Measurements from ENCODE around the gene DHX32. TPM values are rescaled to one million over a fixed set of nuclear protein-coding genes. Genes with fewer than 3 reads are reported as not detected.

Gene DHX32
- total RNA-seq, 2 donors from 2014 or later = 25.1 to 44.5 TPM

DNA sequence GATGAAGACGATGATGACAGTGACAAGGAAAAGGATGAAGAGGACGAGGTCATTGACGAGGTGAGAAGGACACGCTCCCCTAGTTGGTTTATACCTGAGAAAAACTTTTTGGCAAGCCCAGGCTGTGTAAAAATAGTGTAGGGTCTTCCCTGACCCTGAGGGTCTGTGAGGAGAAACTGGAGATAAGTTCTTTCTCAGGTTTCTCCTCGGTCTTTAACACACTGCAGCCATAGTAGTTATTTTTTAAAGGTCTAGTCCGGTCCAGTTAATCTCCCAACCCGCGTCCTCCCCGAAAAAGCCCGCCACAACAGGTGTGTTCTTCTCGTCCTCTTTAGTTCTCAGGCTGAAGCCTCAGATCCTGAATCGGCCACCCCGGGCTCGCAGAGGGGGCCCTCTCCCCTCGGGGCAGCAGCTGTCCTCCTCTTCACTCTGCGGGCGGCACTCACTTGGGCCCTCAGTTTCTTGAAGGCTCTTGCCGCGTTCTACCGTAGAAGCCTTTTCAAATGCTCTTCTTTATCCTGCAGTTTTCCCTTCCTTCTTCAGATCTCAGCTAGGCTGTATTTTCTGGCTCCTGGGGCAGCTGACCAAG, 57.3 kb downstream of the DHX32 start:
- peaks cover 0 to 32% of the 10 kb centered on the region in 2 donors for H3K4me1 ChIP-seq
- TF ChIP-seq, protein P1, sequence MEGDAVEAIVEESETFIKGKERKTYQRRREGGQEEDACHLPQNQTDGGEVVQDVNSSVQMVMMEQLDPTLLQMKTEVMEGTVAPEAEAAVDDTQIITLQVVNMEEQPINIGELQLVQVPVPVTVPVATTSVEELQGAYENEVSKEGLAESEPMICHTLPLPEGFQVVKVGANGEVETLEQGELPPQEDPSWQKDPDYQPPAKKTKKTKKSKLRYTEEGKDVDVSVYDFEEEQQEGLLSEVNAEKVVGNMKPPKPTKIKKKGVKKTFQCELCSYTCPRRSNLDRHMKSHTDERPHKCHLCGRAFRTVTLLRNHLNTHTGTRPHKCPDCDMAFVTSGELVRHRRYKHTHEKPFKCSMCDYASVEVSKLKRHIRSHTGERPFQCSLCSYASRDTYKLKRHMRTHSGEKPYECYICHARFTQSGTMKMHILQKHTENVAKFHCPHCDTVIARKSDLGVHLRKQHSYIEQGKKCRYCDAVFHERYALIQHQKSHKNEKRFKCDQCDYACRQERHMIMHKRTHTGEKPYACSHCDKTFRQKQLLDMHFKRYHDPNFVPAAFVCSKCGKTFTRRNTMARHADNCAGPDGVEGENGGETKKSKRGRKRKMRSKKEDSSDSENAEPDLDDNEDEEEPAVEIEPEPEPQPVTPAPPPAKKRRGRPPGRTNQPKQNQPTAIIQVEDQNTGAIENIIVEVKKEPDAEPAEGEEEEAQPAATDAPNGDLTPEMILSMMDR (IDR thresholded peaks at IDR 0.05) = no peak
- H3K9me3 ChIP-seq = no peaks in the 10 kb centered on the region
- H3K27ac ChIP-seq = peak overlapping the region; percentile 80 to 88
- no peaks in the 10 kb centered on the region for H3K27me3 ChIP-seq
- peaks cover 28% of the 10 kb centered on the region for H3K36me3 ChIP-seq
- H3K4me3 ChIP-seq = peak overlapping the region; percentile 85 to 98
- DNase-seq (ENCODE audit: low spot score) = no peak

DNA sequence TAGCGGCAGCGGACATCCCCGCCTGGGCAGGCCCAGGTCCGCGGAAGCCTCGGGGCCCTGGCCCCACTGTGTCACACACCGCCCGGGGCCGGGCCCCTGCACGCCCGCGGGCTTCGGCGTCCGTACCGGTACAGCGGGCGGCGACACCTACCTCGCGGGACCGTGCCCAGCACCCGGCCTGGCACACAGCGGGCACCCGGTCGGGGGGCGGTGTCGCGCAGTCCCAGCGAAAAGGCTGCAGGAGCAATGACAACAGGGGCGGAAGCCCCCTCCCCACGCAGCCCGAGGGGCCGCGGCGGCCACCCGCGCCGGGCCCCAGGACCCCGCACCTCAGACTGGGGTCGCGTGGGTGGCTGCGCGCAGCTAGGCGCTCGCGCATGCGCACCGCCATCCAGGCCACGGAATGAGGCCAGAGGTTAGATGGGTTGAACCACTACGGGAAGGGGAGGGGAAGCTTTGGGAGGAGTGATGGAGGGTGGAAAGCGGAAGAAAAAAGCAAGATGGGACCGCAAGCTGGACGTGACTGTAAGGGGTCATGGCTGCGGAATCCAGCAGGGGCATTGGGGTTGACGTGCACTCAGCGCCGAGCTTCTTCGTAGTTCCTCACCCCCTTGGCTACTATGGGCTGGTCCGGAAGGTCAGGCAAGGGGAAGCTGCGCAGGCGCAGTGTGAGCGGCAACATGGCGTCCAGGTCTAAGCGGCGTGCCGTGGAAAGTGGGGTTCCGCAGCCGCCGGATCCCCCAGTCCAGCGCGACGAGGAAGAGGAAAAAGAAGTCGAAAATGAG, 58.0 kb downstream of the DHX32 start, which contains the start of the genes BCCIP and UROS:
Gene BCCIP, plus strand, starts transcription at position 669 of the 785 bp plus-strand sequence. Its CDS starts 12 bp downstream, at position 681.
Gene UROS, minus strand, starts transcription at position 381 of the 785 bp plus-strand sequence. CDS start 6,759 bp downstream, outside the sequence.
- Histone ChIP-seq H3K4me3 (peak within 1 kb of the TSS; percentile 85 to 98), H3K27me3 (no peaks in the 10 kb centered on the region), H3K36me3 (peaks cover 21% of the 10 kb centered on the region), H3K4me1 (peaks cover 0 to 32% of the 10 kb centered on the region in 2 donors), H3K27ac (peak within 1 kb of the TSS; percentile 80 to 88), H3K9me3 (no peaks in the 10 kb centered on the region)
- peak; percentile 89 for DNase-seq (ENCODE audit: low spot score)
- TF ChIP-seq, protein P1 (IDR thresholded peaks at IDR 0.05) = peak in 1 of 2 donors; percentile 46

DNA sequence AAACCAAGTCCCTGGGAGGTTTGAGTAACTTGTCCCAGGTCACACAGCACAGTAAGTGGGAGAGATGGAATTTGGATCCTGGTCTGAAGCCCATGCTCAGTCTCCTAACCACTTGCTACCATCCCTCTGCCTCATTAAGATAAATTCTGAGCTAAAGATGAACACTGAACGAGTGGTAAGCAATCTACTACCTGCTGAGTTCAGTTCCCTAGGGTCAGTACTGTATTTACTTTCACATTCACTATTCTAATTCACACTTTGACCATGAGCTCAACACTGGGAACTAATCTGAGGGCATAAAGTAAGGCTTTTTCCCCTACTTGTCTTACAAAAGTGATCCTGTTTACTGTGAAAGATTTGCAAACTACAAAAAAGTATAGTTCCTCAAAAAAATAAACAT, 60.4 kb downstream of the DHX32 start:
- Histone ChIP-seq H3K4me3 (no peak overlapping the region), H3K27me3 (no peaks in the 10 kb centered on the region), H3K9me3 (no peaks in the 10 kb centered on the region), H3K4me1 (peaks cover 0 to 31% of the 10 kb centered on the region in 2 donors), H3K27ac (no peak overlapping the region), H3K36me3 (peaks cover 4% of the 10 kb centered on the region)
- TF ChIP-seq, protein P1 (IDR thresholded peaks at IDR 0.05) = no peak
- no peak for DNase-seq (ENCODE audit: low spot score)

DNA sequence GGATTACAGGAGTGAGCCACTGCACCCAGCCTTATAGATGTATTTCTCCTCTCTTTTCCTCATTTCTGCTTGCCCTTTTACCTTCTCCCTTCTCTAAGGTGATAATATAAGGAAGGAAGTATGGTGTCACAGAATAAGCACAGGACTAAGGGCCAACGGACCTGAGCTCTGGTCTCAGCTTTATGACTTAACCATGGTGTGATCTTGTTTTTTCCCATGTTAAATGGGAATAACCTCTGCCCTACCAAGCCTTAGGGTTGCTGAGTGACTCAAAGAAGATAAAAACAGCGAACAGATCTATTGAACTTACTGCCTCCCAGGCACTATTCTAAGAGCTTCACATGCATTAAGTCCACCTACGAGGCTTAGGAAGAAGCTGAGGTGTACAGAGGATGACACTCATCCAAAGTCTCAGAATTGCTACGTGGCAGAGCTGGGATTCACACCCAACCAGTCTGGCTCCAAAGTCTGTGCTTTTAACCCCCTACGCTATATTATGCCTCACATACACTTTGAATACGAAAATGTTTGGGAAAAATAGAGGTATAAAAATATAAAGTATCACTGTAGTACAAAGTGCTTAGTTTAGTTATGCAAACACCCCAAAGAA, 63.6 kb downstream of the DHX32 start:
- TF ChIP-seq, protein P1 (IDR thresholded peaks at IDR 0.05) = no peak
- H3K27ac ChIP-seq = no peak overlapping the region
- DNase-seq (ENCODE audit: low spot score) = no peak
- peaks cover 0 to 10% of the 10 kb centered on the region in 2 donors for H3K4me1 ChIP-seq
- H3K9me3 ChIP-seq = no peaks in the 10 kb centered on the region
- H3K4me3 ChIP-seq = no peak overlapping the region
- peaks cover 28% of the 10 kb centered on the region for H3K36me3 ChIP-seq
- no peaks in the 10 kb centered on the region for H3K27me3 ChIP-seq

DNA sequence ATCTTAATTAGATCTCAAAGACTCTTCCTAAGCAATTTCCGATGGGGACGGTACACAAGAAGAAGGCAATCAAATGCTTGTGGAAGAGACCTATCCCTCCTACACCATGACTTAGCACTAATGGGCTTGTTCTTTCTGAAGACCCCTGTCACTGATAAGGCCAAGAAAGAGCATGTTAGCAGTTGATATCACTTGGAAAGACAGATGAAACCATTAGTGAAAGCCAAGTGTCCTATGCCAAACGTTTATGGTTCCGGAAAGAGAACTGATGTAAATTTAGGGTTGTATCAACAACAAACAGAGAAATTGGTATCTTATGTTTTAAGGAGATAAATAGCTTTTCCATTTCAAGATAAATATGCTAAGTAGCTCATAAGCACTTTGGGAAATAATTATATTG, 64.5 kb downstream of the DHX32 start:
- no peak overlapping the region for H3K4me3 ChIP-seq
- no peaks in the 10 kb centered on the region for H3K9me3 ChIP-seq
- no peak overlapping the region for H3K27ac ChIP-seq
- no peak for DNase-seq (ENCODE audit: low spot score)
- H3K4me1 ChIP-seq = peaks cover 0 to under 1% of the 10 kb centered on the region in 2 donors
- no peaks in the 10 kb centered on the region for H3K27me3 ChIP-seq
- TF ChIP-seq, protein P1 (IDR thresholded peaks at IDR 0.05) = no peak
- peaks cover 36% of the 10 kb centered on the region for H3K36me3 ChIP-seq
